ENCODE results near the gene HOMER2.

GRCh38 chr15:82944056-82944455 lies 8.5 kb downstream of the HOMER2 start:
- TF ChIP-seq, protein P1, sequence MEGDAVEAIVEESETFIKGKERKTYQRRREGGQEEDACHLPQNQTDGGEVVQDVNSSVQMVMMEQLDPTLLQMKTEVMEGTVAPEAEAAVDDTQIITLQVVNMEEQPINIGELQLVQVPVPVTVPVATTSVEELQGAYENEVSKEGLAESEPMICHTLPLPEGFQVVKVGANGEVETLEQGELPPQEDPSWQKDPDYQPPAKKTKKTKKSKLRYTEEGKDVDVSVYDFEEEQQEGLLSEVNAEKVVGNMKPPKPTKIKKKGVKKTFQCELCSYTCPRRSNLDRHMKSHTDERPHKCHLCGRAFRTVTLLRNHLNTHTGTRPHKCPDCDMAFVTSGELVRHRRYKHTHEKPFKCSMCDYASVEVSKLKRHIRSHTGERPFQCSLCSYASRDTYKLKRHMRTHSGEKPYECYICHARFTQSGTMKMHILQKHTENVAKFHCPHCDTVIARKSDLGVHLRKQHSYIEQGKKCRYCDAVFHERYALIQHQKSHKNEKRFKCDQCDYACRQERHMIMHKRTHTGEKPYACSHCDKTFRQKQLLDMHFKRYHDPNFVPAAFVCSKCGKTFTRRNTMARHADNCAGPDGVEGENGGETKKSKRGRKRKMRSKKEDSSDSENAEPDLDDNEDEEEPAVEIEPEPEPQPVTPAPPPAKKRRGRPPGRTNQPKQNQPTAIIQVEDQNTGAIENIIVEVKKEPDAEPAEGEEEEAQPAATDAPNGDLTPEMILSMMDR (IDR thresholded peaks at IDR 0.05) = no peak
- TF ChIP-seq POLR2A (IDR thresholded peaks at IDR 0.05) = no peak

Measured in prostate gland (tissue), 2 donors.